Measurements from ENCODE around the gene NDUFB10.
A peak's percentile ranks its signal among the peaks of the same experiment; 100 is the strongest.
"Not testable (repeated sequence)": the region's sequence is repeated elsewhere in the genome, so short reads cannot be mapped to it uniquely, and the experiment has no call there.

Gene NDUFB10

GRCh38 chr16:1959269-1960039, at the start of gene NDUFB10:
TSS of gene NDUFB10 (plus strand) at chr16:1959538. CDS start at chr16:1959625, 87 bp downstream.
- peak; percentile 37 for DNase-seq

DNA sequence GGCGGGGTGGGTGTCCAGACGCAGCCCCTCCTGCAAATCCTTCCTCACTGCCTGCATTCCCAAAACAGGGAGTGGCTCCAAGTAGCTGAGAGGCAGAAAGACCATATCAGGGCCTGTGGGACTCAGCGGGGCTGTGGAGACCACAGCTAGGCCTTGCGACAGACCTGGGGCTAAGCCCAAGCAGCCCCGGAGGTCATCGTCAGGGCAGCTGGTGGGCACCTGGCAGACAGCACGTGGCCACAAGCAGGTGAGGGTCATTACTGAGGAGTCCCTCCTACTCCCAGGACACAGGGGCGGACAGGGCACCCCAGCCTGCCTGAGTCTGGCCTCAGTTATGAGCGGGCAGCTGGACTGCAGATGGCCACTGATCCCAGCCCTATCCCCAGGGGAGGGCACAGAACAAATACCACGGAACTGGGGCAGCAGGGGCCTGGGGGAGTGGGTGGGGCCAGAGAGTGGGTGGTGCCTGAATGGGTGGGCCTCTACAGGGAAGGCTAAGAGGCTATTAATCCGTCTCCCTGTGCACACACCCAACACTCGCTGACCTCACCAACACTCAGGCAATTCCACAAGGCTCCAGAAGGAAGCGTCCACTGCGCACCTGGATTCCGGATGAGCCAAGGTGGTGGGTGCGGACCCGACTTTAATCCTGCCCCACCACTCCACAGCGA, 49.6 kb upstream of the NDUFB10 start:
- peak; percentile 34 for DNase-seq

DNA sequence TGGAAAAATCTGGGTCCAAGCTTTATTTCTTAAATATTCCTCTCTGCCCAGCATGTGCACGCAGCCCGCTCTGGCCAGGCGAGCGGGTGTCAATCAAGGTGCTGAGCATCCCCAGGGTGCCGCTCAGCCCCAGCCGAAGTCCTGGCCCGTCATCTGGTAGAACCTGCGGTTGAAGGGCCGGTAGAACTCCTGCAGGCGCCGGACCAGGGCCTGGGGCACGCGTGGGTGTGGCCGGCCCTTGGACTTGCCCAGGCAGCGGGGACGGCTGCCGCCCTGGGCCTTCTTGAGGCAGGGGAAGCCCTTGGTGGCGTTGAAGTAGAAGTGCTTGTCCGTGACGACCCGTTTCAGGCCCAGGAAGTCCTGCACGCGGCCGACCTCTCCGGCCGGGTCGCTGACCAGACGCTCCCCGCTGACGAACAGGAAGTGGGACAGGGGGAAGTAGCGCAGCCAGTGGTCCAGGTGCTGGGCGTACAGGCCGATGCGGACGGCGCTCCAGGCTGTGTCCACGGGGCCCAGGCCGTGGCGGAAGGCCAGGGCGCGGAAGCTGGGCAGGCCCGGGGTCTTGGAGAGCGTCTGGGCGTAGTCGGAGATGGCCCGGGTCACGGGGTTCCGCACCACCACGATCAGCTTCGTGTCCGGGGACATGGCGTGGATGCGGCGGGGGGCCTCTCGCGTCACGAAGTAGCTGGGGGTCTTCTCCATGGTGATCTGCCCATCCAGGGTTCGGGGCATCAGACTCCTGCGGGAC, 47.7 kb upstream of the NDUFB10 start:
- DNase-seq: no peak

GRCh38 chr16:1912215-1912543, 47.2 kb upstream of the NDUFB10 start:
- no peak for DNase-seq

GRCh38 chr16:1913327-1914083, 45.8 kb upstream of the NDUFB10 start:
- peak; percentile 34 for DNase-seq

DNA sequence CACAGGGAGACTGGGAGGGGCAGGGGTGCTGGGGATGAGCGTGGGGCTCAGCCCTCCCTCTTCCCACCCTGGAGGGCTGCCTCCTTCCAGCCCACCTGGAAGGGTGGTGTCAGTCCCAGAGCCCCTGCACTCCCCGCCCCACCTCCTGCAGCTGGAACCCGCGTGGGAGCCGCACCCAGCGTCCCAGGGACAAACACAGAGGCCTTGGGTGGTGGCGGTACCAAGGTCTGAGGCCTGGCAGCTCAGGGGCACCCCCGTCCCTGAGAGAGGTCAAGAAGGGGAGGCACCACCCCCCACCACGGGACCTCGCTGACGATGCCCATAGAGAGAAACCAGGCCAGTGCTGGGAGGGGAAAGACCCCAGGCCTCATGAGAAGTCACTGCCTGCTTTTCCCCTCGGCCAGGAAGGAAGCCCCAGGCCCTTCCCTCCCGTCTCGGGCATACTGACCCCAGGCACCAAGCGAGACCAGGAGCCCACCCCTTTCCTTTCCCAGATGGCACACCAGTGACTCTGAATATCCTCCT, 45.2 kb upstream of the NDUFB10 start:
- DNase-seq: no peak

DNA sequence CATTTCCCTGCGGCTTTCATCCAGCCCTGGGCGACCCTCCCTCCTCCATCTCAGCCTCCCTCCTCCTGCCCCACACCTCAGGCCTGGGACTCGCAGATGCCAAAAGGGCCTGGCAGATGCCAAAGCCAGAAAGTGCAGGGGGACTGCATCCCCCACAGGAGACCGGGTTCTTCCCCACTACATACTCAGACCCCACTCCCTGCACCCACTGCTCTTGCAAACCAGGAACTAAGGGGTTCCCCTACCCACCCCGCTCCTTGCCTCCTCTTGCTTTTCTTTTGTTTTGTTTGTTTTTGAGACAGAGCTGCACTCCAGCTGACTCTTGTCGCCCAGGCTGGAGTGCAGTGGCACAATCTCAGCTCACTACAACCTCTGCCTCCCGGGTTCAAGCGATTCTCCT, 44.4 kb upstream of the NDUFB10 start:
- no peak for DNase-seq

DNA sequence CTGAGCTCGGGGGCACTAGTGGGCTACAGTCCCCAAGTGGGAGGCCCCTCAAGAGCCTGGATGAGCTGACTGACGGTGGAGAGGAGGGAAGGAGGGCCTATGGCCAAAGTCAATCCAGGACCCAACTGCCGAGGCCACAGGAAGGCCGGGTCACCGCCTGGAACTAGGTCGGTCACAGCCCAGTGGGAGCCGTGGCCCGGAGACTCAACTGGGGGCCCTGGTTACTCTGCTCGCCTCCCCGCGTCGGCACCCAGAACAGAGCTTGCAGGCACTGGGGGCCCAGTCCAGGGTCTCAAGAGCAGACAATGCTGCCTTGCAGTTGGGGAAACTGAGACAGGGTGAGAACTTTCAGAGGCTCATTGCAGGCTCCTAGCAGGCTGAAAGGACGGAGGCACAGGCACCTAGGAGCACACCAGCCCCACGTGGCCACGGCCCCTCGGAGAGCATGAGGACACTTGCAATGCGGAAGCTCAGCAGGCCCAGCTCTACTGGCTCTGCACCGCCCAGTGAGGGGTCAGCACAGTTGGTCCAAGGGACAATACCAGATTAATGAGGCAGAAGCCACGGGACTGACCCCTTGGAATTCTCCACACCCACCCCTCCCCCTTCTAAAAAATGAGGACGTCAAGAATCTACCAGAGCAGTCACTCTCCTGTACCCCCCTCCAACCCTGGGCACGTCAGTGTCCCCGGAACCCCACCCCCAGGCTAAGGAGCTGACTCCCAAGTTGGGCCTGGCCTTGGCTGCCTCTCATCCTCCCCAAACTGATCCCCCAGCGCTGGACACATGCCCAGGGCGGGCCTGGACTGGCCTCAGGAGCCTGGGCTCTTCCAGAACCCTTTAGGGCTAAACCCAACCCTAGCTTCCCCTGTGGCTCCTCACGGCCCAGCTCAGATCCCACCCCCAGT, 43.4 kb upstream of the NDUFB10 start:
- DNase-seq: no peak

DNA sequence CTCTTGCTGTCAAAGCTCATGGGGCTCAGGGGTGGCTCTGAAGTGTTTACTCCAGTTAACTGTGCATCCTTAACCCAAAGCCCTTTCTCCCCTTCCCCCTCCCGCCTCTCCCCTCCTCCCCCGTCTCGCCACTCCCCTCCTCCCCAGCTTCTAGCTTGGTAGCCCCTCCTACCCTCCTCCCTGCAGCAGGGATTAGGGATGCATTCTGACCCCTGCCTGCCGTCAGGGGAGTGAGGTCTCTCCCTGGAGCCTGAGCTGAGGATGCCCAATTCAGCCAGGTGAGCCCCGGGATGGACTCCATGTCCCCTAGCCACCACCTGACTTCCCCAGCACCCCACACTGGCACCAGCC, 42.7 kb upstream of the NDUFB10 start:
- no peak for DNase-seq

- no peak for DNase-seq
Observed at GRCh38 chr16:1917056-1917664, 42.2 kb upstream of the NDUFB10 start.

GRCh38 chr16:1917665-1918350, 41.5 kb upstream of the NDUFB10 start:
- DNase-seq: no peak

- no peak for DNase-seq
Observed at GRCh38 chr16:1918351-1919326, 40.7 kb upstream of the NDUFB10 start, which contains the start of gene HS3ST6. TSS of gene HS3ST6 (minus strand) at chr16:1918415. CDS start at chr16:1918323, 92 bp downstream.

DNA sequence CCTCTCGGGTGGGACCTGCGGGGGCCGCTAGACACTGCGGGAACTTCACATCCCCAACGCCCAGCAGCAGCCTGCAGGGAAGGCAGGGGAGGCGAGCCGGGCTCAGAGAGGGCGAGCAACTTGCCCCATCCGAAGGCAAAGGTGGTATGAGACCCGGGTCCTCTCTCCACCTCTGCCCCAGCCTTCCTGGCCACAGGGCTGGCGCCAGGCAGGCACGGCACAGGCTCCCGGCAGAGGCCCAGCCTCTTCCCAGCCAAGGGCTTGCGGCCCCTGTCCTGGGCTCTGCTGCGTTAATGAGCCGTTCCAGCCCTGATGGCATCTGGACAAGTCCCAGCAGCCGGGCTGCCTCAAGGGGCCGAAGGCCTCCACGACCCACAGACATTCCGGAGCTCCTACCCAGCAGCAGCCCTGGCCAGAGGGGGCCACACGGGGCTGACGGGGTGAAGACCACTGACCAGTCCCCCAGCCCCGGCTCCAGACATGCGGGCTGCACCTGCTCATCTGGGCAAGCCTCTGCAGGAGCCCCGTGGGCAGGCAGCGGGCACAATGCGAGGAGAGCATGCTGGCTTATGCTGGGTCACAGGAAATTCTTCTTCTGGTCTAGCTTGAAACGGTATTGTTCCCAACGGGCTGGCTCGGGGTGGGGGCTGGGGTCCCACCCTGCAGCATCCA, 39.9 kb upstream of the NDUFB10 start:
- DNase-seq: no peak

GRCh38 chr16:1920122-1920521, 39.2 kb upstream of the NDUFB10 start:
- not testable (repeated sequence) for DNase-seq

GRCh38 chr16:1920727-1921171, 38.6 kb upstream of the NDUFB10 start:
- peak; percentile 46 for DNase-seq

- no peak for DNase-seq
Observed at GRCh38 chr16:1922357-1922756, 37.0 kb upstream of the NDUFB10 start.

GRCh38 chr16:1923299-1924034, 35.9 kb upstream of the NDUFB10 start:
- DNase-seq: no peak

- DNase-seq: no peak
Observed at GRCh38 chr16:1924095-1924494, 35.2 kb upstream of the NDUFB10 start.

All from NCI-H187 treated with DMSO at 0.1 percent for 48 hours (cell line).